Endometrial microvascular endothelial cells (primary cell): ENCODE measurements around the gene CD248. TPM values are rescaled to one million over a fixed set of nuclear protein-coding genes. Genes with fewer than 3 reads are reported as not detected.
"Not testable (repeated sequence)": the region's sequence is repeated elsewhere in the genome, so short reads cannot be mapped to it uniquely, and the experiment has no call there.

Source experiments
- in situ Hi-C: cut with HindIII; loops from 2 replicates; pipeline ENCODE4 v1.10.0; 2017; ENCODE audit warnings: low sequenced_read_pairs, low pct_unique_long_range_greater_than_20kb; ENCODE audit errors: inconsistent ontology term
- total RNA-seq: library from RNA; depleted of rRNA; stranded (reverse); fragments of >200 nt; gene quantifications from one replicate; pipeline ENCODE4 v1.2.3, GENCODE V29; 2015; ENCODE audit errors: inconsistent ontology term

CD248 gene
- total RNA-seq, 1 donor from 2014 or later = 2.0 TPM

DNA sequence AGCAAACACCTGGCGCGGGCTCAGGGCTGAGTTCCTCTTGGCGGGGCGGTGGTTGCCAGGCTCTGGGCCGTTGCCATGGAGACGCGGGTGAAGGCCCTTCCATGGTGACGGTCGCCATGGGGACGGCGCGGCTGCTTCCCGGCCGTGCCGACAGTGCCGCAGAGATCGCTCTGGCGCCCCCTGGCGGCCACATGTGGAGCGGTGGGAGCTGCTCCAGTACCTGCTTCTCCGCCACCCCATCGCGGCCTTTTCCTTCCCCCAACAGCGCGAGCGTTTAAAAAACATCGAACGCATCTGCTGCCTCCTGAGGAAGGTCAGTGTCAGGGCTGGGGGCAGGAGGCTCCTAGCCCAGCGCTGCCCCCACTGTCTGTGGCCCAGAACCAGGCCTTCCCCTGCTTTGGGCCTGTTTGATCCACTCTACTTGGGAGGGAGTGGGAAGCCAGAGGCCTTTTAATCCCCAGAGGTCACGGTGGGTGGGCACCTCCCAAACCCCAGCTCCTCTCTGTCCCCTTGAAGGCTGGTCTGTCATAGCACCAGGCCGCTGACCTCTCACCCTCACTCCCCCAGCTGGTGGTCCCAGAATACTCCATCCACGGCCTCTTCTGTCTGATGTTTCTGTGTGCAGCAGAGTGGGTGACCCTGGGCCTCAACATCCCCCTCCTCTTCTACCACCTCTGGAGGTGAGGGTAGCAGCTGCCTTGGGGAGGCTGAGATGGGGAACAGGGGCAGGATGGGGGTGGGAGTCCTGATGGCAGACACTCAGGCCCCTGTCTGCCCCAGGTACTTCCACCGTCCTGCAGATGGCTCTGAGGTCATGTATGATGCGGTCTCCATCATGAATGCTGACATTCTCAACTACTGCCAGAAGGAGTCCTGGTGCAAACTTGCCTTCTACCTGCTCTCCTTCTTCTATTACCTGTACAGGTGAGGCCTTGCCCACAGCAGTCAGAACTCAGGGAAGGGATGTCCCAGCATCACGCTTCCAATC lies 34.1 kb downstream of the CD248 start:
- in situ Hi-C loops = no loop called here

DNA sequence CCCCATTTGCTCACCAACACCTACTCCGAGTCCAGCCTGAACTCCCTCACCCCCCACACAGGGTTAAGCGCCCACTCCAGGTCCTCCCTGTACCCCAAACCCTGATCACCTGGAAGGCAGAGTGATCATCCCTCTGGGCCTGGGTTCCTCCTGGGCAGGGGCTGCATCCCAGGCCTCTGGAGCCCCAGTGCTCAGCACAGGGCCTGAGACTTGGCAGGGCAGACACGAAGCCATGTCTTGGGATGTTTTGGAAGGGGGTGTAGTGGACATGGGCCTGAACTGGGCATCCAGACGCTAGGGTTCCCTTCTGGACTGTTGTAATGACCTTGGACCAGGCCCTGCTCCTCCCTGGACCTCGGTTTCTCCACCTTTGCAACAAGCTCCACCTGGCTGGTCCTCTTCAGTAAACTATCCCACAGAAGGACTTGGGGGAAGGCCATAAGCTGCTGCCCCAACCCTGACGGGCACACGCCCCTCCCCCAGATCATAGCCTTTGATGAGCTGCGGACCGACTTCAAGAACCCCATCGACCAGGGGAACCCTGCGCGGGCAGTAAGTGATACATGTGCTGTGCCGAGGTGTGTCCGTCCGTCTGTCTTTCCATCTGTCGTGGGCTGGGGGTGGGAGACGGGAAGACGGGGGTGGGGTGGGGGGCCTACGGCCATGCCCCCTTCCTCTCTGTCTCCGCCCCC lies 34.9 kb downstream of the CD248 start:
- in situ Hi-C loops = no loop called here

DNA sequence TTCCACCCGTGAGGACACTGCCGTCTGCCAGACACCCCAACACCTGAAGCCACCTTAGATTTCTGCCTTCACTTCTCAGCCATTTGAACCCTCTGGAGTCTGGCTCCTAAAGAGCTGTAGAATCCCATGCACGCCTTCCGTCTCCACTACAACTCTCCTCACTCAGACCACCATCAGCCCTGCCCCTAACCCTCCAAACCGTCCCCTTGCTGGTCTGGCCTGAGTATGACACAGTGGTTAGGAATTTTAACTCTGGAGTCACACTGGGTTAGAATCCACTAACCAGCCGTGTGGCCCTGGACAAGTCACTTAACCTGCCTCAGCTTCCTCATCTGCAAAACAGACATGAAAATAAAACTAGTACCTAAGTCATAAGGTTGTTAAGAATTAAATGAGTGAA lies 35.8 kb downstream of the CD248 start:
- in situ Hi-C loops = no loop called here

DNA sequence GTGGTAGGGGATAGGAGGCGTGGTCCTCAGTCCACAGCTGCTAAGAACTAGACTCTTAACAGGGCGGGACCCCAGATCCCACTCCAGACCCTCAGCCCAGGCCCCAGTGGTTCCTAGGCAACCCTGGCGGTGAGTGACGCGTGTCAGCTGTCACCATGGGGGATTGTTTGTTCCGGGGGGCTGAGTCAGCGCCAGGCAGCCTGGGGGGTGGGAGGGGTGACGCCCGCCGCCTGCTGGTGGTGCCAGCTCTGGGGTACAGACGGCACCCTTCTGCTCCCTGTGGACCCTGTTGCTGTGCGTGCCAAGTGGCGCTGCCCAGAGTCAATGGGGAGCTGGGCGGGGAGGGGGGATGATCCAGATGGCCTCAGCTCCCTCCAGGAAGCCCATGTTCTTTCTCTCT lies 36.4 kb downstream of the CD248 start:
- in situ Hi-C loops = no loop called here

DNA sequence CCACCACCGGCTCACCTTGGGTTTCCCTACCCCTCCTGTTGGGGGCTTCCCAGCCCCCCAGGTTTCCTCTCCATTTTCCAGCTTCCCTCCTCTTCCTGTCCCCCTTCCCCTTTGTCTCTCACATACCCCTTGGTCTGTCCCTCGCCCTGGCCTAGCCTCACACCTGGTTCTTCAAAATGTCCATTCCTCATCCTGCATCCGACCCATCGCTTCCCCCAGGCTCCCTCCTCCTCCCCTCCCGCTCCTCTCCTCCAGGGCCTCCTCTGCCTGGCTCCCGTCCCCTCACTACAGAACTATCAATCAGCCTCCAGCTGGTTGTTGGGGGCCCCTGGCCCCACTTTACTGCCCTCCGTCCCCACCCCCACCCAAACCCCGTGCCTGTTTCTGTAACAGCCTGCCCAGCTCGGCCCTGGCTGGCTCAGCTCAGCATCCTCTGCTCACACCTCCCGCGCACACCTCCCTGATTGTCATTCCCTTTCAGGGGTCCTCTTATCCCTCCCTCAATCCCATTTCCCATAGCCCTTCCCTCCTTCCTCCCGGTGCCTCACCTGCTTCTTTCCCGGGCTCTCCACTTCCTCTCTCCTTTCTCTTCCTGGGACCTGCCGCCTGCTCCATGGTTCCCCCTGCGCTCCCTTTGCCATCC lies 37.6 kb downstream of the CD248 start:
- in situ Hi-C loops = no loop called here

DNA sequence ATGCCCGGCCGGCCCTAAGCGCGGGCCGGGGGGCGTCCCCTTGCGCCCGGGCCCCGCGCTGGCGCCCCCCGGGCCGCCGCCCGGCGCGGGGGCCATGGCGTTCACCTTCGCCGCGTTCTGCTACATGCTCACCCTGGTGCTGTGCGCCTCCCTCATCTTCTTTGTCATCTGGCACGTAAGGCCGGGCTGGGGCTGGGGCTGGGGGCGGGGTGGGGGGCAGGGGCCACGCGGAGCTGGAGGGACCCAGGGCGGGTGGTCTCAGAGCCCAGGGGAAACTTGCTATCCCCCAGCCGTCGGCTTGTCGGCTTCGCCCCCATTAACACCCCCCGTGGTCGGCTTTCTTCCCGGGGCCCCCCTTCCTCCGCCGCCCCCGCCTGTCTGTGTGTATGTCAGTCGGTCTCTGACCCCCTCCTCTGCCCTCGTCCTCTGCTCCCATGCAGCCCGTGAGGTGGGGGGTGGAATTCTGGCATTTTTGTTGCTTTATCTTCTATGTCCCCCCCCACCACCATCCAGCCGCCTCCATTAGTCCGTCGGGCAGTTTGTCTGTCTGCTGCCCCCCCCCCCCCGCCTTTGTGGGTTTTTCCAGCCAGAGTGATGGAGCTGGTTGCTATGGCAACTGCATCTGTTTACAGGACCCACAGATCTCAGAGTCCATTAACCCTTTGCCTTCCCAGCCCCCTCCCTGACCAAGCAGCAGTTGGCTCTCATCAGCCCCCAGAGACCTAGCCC lies 38.3 kb downstream of the CD248 start:
- in situ Hi-C loops = no loop called here

DNA sequence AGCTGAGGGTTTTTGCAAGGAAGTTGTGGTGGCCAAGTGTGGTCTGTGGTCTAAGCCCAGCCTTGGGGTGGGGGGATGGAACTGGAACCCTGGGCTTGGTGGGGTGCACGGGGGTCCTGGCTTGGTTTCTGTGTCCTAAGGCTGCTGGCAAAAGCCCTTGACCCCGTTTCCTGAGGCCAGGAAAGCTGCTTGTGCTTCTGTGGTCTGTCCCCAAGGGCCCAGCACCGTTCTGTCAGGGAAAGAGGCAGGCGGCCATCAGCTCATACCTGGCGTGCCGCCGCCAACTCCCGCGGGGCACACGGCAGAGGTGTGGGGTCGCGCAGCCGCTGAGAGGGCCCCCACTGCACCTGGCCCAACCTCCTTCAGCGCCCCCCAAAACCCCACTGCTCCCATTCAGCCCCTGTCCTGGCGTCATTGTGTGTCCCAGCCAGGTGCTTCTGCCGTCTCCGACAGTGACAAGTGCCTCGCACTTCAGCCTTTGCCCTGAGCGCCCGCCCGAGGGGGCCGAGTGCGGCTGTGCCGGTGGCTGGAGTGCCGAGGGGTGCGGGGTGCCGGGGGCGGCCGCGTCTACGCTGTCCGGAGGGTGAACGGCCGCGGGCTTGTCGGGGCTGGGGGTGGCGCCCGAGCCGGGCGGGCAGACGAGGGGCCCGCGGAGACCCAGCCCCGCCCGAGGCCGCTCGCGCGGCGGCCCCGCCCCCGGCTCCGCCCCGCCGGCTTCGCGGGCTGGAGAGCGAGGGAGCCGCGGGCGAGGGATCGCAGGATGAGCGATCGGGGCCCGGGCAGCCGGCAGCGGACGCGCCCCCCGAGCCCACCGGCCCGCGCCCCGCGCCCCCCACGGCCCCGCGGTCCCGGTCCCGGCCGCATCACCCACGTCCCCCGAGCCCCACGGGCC lies 39.1 kb downstream of the CD248 start, which contains the start of gene CNIH2:
Gene CNIH2 (plus strand): TSS at position 705 of the 892 bp plus-strand sequence. CDS start 282 bp downstream, outside the sequence.
- in situ Hi-C loops = no loop called here

DNA sequence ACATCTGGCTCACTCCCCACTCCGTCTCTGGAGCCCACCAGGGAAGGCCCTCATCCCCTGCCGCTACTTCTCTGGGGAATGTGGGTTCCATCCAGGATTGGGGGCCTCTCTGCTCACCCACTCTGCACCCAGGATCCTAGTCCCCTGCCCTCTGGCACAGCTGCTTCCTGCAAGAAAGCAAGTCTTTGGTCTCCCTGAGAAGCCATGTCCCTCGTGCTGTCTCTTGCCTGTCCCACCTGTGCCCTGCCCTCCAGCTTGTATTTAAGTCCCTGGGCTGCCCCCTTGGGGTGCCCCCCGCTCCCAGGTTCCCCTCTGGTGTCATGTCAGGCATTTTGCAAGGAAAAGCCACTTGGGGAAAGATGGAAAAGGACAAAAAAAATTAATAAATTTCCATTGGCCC lies 39.8 kb downstream of the CD248 start:
- in situ Hi-C loops = not testable (repeated sequence)

DNA sequence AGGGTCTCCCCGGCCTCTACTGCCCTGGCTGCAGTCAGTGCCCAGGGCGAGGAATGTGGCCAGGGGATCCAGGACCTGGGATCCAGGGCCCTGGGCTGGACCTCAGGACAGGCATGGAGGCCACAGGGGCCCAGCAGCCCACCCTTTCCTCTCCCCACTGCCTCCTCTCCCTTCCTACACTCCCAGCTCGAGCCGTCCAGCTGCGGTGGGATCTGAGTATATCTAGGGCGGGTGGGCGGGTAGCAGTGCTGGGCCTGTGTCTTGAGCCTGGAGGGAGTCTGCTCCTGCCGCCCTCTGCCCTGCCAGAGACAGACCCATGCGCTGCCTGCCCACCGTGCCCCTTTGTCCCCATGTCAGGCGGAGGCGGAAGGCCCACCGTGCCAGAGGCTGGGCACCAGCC lies 40.2 kb downstream of the CD248 start:
- in situ Hi-C loops = not testable (repeated sequence)

DNA sequence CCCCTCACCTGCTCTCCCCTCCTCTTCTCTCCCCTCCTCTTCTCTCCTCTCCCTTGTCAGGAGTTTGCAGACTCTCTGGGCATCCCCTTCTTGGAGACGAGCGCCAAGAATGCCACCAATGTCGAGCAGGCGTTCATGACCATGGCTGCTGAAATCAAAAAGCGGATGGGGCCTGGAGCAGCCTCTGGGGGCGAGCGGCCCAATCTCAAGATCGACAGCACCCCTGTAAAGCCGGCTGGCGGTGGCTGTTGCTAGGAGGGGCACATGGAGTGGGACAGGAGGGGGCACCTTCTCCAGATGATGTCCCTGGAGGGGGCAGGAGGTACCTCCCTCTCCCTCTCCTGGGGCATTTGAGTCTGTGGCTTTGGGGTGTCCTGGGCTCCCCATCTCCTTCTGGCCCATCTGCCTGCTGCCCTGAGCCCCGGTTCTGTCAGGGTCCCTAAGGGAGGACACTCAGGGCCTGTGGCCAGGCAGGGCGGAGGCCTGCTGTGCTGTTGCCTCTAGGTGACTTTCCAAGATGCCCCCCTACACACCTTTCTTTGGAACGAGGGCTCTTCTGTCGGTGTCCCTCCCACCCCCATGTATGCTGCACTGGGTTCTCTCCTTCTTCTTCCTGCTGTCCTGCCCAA lies 40.7 kb downstream of the CD248 start:
- in situ Hi-C loops = no loop called here

DNA sequence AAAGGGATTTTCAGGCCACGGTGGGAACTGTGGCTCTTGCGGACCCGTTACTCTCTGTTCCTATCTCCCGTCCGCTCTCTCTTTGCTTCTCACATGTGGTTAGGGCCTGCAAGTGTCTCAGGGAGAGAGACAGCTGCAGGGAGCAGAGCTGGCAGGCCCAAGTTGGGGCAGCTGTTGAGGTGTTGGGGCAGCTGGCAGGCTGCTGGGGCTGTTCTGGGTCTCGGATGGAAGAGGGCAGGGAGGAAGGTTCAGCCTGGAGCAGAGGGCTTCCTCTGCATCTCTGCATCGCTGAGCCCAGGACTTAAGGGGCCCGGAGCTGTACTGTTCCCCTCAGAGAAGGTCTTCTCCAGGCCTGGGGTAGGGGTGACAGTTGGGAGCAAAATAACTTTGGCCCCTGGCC lies 41.4 kb downstream of the CD248 start:
- in situ Hi-C loops = no loop called here

DNA sequence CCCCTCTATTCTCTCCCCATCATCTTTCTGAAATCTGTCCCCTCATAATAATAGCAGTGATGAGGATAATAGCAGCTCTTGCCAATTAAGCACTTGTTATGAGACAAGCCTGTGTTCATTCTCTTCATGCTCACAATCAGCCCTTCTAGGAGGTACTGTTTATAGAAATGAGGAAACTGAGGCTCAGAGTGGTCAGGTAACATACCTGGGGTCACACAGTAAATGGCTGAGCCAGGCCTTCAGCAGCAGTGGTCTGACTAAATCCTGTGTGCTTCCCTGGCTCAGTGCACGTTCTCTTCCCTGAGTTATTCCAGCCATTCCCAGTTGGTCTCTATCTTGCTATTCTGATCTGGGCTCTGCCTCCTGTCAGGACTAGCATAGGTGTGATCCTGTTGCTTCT lies 42.6 kb downstream of the CD248 start:
- in situ Hi-C loops = no loop called here

DNA sequence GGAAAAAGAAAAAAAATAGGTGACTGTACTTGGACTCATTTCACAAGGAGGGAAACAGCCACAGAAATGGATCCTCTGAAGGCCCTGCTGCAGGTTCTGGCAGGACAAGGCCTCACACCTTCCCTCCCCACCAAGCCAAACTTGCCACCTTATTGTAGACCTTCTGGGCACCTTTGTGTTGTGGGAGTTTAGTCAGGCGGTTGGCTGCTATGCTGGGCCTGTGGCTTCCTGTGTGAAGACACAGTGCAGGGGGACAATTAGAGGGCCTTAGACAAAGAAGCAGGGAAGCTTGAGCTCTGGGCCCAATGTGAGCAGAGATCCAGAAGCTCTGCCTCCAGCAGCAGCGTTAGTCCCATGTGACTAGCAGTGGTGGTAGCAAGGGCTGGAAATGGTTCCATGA lies 44.2 kb downstream of the CD248 start:
- in situ Hi-C loops = no loop called here

DNA sequence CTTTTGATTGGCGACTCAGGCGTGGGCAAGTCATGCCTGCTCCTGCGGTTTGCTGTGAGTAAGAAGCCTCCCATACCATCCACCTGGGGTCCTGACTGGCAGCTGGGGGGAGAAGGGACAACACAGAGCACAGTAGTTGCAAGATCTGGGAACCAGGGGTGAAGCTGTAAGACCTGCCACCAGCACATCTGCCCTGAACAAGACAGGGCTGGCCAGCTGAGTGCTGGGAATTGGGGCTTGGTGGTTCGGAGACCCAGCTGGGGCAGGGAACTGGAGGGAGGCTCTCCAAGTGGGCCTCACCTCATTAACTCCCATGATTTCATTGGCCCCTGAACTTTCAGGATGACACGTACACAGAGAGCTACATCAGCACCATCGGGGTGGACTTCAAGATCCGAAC lies 45.0 kb downstream of the CD248 start:
- in situ Hi-C loops = no loop called here

DNA sequence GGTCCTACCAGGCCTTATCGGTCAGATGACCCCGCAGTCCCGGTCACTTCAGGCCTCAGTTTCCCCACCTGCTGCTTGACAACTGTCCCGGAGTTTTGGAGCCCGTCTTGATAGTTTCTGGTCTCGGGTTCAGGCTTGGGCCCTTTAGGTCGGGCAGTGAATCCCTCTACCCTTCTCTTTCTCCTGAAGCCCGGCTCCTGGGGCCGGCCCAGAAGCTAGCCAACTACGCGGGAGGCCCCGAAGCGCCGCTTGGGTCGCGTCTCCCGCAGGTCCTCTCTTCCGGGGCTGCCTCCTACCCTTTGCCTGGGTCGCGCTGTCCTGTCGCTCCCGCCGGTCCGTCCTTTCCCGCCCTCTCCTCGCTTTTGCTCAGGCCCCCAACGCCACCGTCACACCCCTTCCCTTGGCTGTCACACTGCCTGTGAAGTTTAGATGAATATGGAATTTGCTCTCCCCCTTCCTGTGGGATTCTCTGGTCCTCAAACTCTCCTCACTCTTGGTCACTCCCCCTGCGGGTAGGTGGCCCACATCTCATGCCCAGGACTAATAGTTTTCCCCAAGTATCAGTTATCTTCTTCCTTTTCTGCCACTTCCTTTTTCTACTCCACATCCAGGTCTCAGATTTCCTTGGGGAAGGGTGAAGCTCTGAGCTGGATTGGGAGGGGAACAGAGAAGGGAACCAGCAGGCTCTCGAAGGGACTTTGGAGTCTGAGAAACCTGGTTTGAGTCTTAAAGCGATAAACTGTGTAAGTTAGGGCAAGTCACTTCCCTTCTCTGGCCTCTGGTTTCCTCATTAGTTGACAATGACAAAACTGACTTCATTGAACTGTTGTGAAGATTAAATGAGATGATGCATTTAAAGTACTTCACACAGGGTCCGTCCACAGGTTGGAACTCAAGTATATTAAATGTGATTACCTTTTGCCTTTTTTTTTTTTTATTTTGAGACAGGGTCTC lies 47.6 kb downstream of the CD248 start:
- in situ Hi-C loops = no loop called here

DNA sequence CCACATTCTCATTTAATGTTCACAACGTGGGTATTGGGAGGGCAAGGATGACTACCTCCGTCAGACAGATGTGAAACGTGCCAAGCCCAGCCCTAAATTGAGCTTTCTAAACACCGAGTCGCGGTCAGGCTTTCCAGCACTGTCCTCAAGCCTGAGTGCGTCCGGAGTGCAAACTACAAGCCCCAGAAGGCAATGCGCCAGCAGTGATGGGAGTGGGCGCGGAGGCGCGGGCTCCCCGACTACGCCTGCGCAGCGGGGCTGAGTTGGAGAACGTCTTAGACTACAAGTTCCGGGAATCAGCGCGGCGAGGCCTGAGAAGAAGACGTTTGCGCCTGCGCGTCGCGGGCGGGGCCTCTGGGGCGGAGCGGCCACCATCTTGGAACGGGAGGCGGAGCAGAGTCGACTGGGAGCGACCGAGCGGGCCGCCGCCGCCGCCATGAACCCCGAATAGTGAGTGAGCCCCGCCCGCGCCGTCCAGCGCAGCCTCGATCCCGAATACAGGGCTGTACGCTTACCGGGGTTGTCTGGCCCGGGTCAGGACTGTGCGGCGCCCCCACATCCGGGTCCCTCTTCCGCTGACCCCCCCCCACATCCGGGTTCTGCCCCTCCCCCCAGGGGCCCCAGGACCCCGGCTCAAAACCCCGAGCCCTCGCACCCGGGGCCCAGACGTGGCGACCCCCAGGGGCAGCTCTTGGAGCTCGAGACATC lies 48.4 kb downstream of the CD248 start, which contains the start of gene RAB1B:
Gene RAB1B (plus strand): TSS at position 396 of the 708 bp plus-strand sequence. CDS start 41 bp downstream, at position 437.
- in situ Hi-C loops = no loop called here
